NB4 (cell line): ENCODE measurements around the gene SERINC3.

Source experiments
- MYC ChIP-seq: IDR thresholded peaks from 2 replicates; pipeline ENCODE4 v1.6.1; 2011; ENCODE audit warnings: low read depth, low read length
- POLR2A ChIP-seq: IDR thresholded peaks from 2 replicates; pipeline ENCODE4 v1.6.1; 2011; ENCODE audit warnings: mild to moderate bottlenecking; ENCODE audit not compliant: insufficient read length; ENCODE audit errors: extremely low read depth
- TF ChIP-seq, protein P1 (sequence below): IDR thresholded peaks from one replicate; pipeline ENCODE4 v1.5.1; 2012; ENCODE audit warnings: low read depth, low read length

DNA sequence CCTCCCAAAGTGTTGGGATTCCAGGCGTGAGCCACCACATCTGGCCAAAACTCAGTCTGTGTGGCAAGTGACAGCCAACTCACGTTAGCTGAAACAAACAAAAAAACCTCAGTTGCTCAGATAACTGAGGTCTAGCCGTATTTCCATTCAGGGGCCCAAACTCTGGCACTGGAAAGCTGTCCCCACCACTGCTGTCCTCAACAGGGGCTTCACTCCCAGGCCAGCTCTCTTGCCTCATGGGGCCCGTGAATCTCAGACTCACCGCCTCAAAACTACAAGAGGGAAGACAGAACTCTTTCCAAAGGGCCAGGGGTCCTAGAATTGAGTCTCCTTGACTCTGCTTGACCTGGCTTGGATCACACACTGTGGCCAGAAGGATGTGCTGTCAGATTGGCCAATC lies 38.8 kb downstream of the SERINC3 start:
- TF ChIP-seq, protein P1, sequence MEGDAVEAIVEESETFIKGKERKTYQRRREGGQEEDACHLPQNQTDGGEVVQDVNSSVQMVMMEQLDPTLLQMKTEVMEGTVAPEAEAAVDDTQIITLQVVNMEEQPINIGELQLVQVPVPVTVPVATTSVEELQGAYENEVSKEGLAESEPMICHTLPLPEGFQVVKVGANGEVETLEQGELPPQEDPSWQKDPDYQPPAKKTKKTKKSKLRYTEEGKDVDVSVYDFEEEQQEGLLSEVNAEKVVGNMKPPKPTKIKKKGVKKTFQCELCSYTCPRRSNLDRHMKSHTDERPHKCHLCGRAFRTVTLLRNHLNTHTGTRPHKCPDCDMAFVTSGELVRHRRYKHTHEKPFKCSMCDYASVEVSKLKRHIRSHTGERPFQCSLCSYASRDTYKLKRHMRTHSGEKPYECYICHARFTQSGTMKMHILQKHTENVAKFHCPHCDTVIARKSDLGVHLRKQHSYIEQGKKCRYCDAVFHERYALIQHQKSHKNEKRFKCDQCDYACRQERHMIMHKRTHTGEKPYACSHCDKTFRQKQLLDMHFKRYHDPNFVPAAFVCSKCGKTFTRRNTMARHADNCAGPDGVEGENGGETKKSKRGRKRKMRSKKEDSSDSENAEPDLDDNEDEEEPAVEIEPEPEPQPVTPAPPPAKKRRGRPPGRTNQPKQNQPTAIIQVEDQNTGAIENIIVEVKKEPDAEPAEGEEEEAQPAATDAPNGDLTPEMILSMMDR = no peak
- no peak for TF ChIP-seq POLR2A
- TF ChIP-seq MYC = no peak
